ENCODE measurements around the gene ALKBH5. TPM values are rescaled to one million over a fixed set of nuclear protein-coding genes. Genes with fewer than 3 reads are reported as not detected.

The ALKBH5 gene
- total and polyA plus RNA-seq, 9 of the 15 experiments (the other 6 are each of a cell fraction or from before 2014, with no cell fraction given): 11.4 to 70.0 (median 47.4) TPM

DNA sequence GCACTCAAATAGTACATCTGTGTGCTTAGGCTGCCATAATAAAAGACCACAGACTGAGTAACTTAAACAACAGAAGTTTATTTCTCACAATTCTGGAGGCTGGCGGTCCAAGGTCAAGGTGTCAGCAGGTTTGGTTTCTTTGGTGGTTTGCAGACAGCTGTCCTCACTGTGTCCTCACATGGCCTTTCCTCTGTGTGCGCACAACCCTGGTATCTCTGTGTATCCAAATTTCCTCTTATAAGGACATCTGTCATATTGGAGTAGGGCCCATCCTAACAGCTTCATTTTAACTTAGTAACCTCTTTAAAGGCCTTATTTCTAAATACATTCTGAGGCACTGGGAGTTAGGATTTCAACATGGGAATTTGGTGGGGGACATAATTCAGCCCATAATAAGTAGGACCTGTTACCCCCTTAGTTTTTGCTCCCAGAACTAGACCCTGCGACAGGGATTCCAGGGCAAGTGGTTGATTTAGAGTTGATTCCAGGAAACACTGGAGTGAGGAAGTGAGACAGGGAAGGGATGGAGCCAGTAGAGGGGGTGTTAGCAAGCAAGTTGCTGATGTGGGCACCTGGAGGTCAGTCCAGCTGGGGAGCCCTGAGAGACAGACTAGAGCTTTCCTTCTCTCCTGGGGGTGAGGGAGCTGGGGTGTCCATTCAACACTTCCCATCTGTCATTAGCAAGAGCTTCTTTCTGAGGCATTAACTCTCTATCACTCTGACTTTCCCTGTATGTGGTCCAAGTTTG lies 10.9 kb upstream of the ALKBH5 start:
- FAIRE-seq (peak; percentile 51), DNase-seq (ENCODE audit: extremely low read depth in 1 of 4, low spot score in 3 of 4) (no peak), ATAC-seq (peak; percentile 42; the same call in 1 of the 3 replicates)
- H3K4me2 ChIP-seq (ENCODE audit: insufficient read depth, low read length): peak overlapping the region; percentile 37; the same call in 1 of the 2 replicates
- ChIA-PET CTCF (ENCODE audit: low intra/inter-chr PET ratio) (no interaction called here), POLR2A (interaction anchor here (0.5 kb wide), 1 partner anchor 595 kb away, joined by 3 read pairs; no protein-coding TSS in a partner anchor)
- WGBS (ENCODE audit: insufficient coverage, low coverage, missing lambda C conversion rate): 35% methylated on average over 3 of the region's 3 CpGs
- H3K27ac ChIP-seq (ENCODE audit: extremely low read depth, low read depth, low read length): no peak overlapping the region
- H3K9ac ChIP-seq (ENCODE audit: insufficient read depth in 1 of 2, low read depth in 2 of 2, low read length in 2 of 2): no peak overlapping the region
- BruUV-seq (replicated peaks): no TSS peak
- H2AFZ ChIP-seq (ENCODE audit: low read depth, low read length): no peak overlapping the region
- intact Hi-C loops (cut with micrococcal nuclease): no loop called here
- H3K27me3 ChIP-seq (ENCODE audit: control insufficient read depth in 2 of 2, insufficient read depth in 2 of 2, low read length in 2 of 2): no peaks in the 10 kb centered on the region
- no peaks in the 10 kb centered on the region for H4K20me1 ChIP-seq (replicated peaks; ENCODE audit: control insufficient read depth, insufficient read depth, low read length)
- no peaks in the 10 kb centered on the region for H3K9me1 ChIP-seq (ENCODE audit: control insufficient read depth, insufficient read depth, low read length)
- H3K4me1 ChIP-seq (replicated peaks in 1 of 2; ENCODE audit: control insufficient read depth in 2 of 2, insufficient read depth in 2 of 2, low read length in 2 of 2): peaks cover 13 to 19% of the 10 kb centered on the region in 2 experiments; a peak in 4 of 5 replicates
- in situ Hi-C loops (cut with MboI): no loop called here
- no peak for TF ChIP-seq NR2C1 (IDR thresholded peaks at IDR 0.05)
- TF ChIP-seq NR2C1 (tag; IDR thresholded peaks at IDR 0.05): peak; percentile 36; the same call in 1 of the 2 replicates
- peak; percentile 77 for TF ChIP-seq ESRRA (IDR thresholded peaks at IDR 0.05; ENCODE audit: borderline replicate concordance, low read depth)
- TF ChIP-seq, protein P1, sequence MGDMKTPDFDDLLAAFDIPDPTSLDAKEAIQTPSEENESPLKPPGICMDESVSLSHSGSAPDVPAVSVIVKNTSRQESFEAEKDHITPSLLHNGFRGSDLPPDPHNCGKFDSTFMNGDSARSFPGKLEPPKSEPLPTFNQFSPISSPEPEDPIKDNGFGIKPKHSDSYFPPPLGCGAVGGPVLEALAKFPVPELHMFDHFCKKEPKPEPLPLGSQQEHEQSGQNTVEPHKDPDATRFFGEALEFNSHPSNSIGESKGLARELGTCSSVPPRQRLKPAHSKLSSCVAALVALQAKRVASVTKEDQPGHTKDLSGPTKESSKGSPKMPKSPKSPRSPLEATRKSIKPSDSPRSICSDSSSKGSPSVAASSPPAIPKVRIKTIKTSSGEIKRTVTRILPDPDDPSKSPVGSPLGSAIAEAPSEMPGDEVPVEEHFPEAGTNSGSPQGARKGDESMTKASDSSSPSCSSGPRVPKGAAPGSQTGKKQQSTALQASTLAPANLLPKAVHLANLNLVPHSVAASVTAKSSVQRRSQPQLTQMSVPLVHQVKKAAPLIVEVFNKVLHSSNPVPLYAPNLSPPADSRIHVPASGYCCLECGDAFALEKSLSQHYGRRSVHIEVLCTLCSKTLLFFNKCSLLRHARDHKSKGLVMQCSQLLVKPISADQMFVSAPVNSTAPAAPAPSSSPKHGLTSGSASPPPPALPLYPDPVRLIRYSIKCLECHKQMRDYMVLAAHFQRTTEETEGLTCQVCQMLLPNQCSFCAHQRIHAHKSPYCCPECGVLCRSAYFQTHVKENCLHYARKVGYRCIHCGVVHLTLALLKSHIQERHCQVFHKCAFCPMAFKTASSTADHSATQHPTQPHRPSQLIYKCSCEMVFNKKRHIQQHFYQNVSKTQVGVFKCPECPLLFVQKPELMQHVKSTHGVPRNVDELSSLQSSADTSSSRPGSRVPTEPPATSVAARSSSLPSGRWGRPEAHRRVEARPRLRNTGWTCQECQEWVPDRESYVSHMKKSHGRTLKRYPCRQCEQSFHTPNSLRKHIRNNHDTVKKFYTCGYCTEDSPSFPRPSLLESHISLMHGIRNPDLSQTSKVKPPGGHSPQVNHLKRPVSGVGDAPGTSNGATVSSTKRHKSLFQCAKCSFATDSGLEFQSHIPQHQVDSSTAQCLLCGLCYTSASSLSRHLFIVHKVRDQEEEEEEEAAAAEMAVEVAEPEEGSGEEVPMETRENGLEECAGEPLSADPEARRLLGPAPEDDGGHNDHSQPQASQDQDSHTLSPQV (IDR thresholded peaks at IDR 0.05): 0 out of 2 replicates have a peak, but pooled peaks have one; percentile 37
- TF ChIP-seq SPI1 (IDR thresholded peaks at IDR 0.05; ENCODE audit: borderline replicate concordance, low read depth, low read length): peak; percentile 50; the same call in 1 of the 2 replicates
- TF ChIP-seq, protein P2, sequence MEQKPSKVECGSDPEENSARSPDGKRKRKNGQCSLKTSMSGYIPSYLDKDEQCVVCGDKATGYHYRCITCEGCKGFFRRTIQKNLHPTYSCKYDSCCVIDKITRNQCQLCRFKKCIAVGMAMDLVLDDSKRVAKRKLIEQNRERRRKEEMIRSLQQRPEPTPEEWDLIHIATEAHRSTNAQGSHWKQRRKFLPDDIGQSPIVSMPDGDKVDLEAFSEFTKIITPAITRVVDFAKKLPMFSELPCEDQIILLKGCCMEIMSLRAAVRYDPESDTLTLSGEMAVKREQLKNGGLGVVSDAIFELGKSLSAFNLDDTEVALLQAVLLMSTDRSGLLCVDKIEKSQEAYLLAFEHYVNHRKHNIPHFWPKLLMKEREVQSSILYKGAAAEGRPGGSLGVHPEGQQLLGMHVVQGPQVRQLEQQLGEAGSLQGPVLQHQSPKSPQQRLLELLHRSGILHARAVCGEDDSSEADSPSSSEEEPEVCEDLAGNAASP (IDR thresholded peaks at IDR 0.05): peak; percentile 58
- no peak for TF ChIP-seq ZNF134 (CRISPR knock-in tag; conservative IDR thresholded peaks at IDR 0.05)
- H3K79me2 ChIP-seq (ENCODE audit: control insufficient read depth, insufficient read depth, low read length): no peaks in the 10 kb centered on the region
- no peaks in the 10 kb centered on the region for H3K36me3 ChIP-seq (ENCODE audit: control insufficient read depth, insufficient read depth, low read length)
- no peaks in the 10 kb centered on the region for H3K9me3 ChIP-seq (replicated peaks; ENCODE audit: control insufficient read depth, insufficient read depth, low read depth, low read length)
- no peak overlapping the region for H3K4me3 ChIP-seq
